ENCODE measurements around the gene NGB.

NGB gene

DNA sequence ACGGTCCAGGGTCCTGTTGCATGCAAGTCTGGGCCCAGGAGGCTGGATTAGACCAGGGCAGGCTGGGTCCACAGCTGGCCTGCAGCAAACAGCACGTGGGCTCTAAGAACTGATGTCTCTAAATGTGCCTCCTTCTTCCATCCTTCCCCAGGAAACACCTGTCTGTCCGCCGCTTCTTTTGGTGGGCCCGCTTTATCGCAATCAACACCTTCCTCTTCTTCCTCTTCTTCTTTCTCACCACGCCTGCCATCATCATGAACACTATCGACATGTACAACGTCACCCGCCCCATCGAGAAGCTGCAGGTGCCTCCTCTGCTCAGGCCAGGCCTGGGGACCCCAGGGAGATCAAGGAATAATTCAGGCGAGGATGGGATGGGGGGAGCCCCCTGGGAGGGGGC is 28.3 kb downstream of the NGB start:
- no peak for DNase-seq

GRCh38 chr14:77241955-77242354 is 29.1 kb downstream of the NGB start:
- Histone ChIP-seq H3K27me3 (replicated peaks; ENCODE audit: control insufficient read depth, insufficient read depth, low read length, poor library complexity, severe bottlenecking) (no peaks in the 10 kb centered on the region), H3K27ac (ENCODE audit: insufficient read depth, low read length, poor library complexity, severe bottlenecking) (no peak overlapping the region), H3K36me3 (ENCODE audit: control insufficient read depth, insufficient read depth, low read length) (no peaks in the 10 kb centered on the region), H3K4me3 (ENCODE audit: insufficient read depth, low read depth, low read length, poor library complexity, severe bottlenecking) (no peak overlapping the region), H3K4me1 (ENCODE audit: control insufficient read depth, insufficient read depth, low read length, poor library complexity, severe bottlenecking) (no peaks in the 10 kb centered on the region), H3K9me3 (ENCODE audit: control insufficient read depth, low read length) (no peaks in the 10 kb centered on the region)
- DNase-seq, result no peak

More for the DNA sequence above, 28.3 kb downstream of the NGB start:
- Histone ChIP-seq H3K4me1 (ENCODE audit: control insufficient read depth, insufficient read depth, low read length, poor library complexity, severe bottlenecking) (no peaks in the 10 kb centered on the region), H3K36me3 (ENCODE audit: control insufficient read depth, insufficient read depth, low read length) (no peaks in the 10 kb centered on the region), H3K27me3 (replicated peaks; ENCODE audit: control insufficient read depth, insufficient read depth, low read length, poor library complexity, severe bottlenecking) (no peaks in the 10 kb centered on the region), H3K9me3 (ENCODE audit: control insufficient read depth, low read length) (no peaks in the 10 kb centered on the region), H3K27ac (ENCODE audit: insufficient read depth, low read length, poor library complexity, severe bottlenecking) (no peak overlapping the region), H3K4me3 (ENCODE audit: insufficient read depth, low read depth, low read length, poor library complexity, severe bottlenecking) (no peak overlapping the region)

DNA sequence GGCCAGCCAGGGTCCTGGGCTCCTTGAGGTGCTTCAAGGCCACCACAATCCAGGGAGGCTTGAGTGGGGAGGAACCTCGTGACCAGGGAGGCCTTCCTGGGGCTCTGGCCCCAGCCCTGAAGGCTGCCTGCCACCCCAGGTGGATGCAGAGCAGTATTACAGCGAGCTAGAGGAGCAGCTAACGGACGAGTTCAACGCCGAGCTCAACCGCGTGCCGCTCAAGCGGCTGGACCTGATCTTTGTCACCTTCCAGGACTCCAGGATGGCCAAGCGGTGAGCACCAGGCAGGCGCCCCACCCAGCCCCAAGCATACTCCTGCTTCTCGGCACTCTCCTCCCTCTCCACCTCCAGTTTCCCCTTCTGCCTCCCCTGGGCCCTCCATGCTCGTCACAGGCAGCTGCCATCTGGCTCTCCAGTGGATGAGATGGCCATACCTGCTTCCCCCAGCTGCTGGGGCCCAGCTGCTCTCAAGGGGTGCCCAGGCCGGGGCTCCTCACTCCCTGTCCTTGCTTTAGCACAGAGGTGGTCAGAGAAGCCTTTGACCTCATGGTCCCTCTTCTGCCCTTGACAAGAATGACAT is 30.6 kb downstream of the NGB start:
- no peak for DNase-seq
- H3K27ac ChIP-seq (ENCODE audit: insufficient read depth, low read length, poor library complexity, severe bottlenecking), result no peak overlapping the region
- no peaks in the 10 kb centered on the region for H3K9me3 ChIP-seq (ENCODE audit: control insufficient read depth, low read length)
- H3K4me1 ChIP-seq (ENCODE audit: control insufficient read depth, insufficient read depth, low read length, poor library complexity, severe bottlenecking), result no peaks in the 10 kb centered on the region
- no peak overlapping the region for H3K4me3 ChIP-seq (ENCODE audit: insufficient read depth, low read depth, low read length, poor library complexity, severe bottlenecking)
- no peaks in the 10 kb centered on the region for H3K36me3 ChIP-seq (ENCODE audit: control insufficient read depth, insufficient read depth, low read length)
- no peaks in the 10 kb centered on the region for H3K27me3 ChIP-seq (replicated peaks; ENCODE audit: control insufficient read depth, insufficient read depth, low read length, poor library complexity, severe bottlenecking)

DNA sequence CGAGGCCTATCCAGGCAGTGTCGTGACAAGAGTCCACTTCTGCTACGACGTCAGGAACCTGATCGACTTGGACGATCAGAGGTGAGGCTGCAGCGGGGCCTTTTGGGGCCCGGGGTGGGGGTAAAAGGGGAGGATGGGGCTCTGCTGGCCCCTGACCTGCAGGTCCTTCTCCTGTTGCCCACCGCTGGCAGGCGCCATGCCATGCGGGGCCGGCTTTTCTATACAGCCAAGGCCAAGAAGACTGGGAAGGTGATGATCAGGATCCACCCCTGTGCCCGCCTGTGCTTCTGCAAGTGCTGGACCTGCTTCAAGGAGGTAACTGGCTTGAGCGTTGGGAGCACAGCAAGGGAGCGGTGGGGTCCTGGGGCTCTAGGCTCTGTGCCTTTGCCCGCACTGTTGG is 31.6 kb downstream of the NGB start:
- H3K27me3 ChIP-seq (replicated peaks; ENCODE audit: control insufficient read depth, insufficient read depth, low read length, poor library complexity, severe bottlenecking), result no peaks in the 10 kb centered on the region

GRCh38 chr14:77238996-77239395 is 32.0 kb downstream of the NGB start:
- Histone ChIP-seq H3K4me3 (ENCODE audit: insufficient read depth, low read depth, low read length, poor library complexity, severe bottlenecking) (no peak overlapping the region), H3K9me3 (ENCODE audit: control insufficient read depth, low read length) (no peaks in the 10 kb centered on the region), H3K27me3 (replicated peaks; ENCODE audit: control insufficient read depth, insufficient read depth, low read length, poor library complexity, severe bottlenecking) (no peaks in the 10 kb centered on the region), H3K27ac (ENCODE audit: insufficient read depth, low read length, poor library complexity, severe bottlenecking) (no peak overlapping the region), H3K36me3 (ENCODE audit: control insufficient read depth, insufficient read depth, low read length) (no peaks in the 10 kb centered on the region), H3K4me1 (ENCODE audit: control insufficient read depth, insufficient read depth, low read length, poor library complexity, severe bottlenecking) (no peaks in the 10 kb centered on the region)
- no peak for DNase-seq

More for the DNA sequence above, 31.6 kb downstream of the NGB start:
- no peak overlapping the region for H3K4me3 ChIP-seq (ENCODE audit: insufficient read depth, low read depth, low read length, poor library complexity, severe bottlenecking)
- H3K9me3 ChIP-seq (ENCODE audit: control insufficient read depth, low read length), result no peaks in the 10 kb centered on the region
- no peaks in the 10 kb centered on the region for H3K36me3 ChIP-seq (ENCODE audit: control insufficient read depth, insufficient read depth, low read length)
- no peaks in the 10 kb centered on the region for H3K4me1 ChIP-seq (ENCODE audit: control insufficient read depth, insufficient read depth, low read length, poor library complexity, severe bottlenecking)
- H3K27ac ChIP-seq (ENCODE audit: insufficient read depth, low read length, poor library complexity, severe bottlenecking), result no peak overlapping the region
- no peak for DNase-seq

DNA sequence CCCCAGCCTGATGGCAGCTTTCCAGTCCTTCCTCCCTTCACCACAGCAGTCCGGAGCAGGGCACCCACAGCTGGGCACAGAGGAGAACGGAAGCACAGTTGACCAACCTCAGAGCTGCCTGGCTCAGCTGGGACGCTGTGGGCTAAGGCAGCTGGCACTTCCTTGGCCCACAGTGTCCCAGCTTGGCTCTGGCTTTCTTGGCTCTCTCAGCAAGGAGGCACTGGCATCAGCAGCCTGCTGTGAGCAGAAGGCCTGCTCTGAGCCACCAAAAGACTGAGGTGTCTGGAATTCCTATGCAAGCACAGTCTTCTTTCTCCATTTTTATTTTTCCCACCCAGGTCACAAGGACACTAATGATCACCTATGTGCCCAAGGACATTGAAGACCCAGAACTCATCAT is 32.6 kb downstream of the NGB start:
- Histone ChIP-seq H3K4me1 (ENCODE audit: control insufficient read depth, insufficient read depth, low read length, poor library complexity, severe bottlenecking) (no peaks in the 10 kb centered on the region), H3K27ac (ENCODE audit: insufficient read depth, low read length, poor library complexity, severe bottlenecking) (no peak overlapping the region), H3K36me3 (ENCODE audit: control insufficient read depth, insufficient read depth, low read length) (no peaks in the 10 kb centered on the region), H3K4me3 (ENCODE audit: insufficient read depth, low read depth, low read length, poor library complexity, severe bottlenecking) (no peak overlapping the region), H3K27me3 (replicated peaks; ENCODE audit: control insufficient read depth, insufficient read depth, low read length, poor library complexity, severe bottlenecking) (no peaks in the 10 kb centered on the region), H3K9me3 (ENCODE audit: control insufficient read depth, low read length) (no peaks in the 10 kb centered on the region)
- DNase-seq, result no peak

DNA sequence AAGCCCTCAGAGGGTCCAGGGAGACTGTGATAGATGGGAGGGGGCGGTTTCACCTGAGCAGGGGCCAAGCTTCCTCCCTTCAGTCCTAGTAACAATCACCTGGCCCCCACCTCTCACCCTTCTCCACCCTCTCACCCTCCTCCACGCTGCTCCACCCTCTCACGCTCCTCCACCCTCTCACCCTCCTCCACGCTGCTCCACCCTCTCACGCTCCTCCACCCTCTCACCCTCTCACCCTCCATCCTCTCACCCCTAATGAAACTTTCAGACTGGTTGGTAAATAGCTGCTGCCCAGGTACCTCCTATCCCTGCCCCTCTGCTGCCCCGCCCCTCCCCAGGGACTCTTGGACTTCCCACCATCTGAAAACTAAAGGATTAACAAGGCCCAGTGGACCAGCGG is 34.2 kb downstream of the NGB start:
- H3K4me3 ChIP-seq (ENCODE audit: insufficient read depth, low read depth, low read length, poor library complexity, severe bottlenecking), result no peak overlapping the region
- H3K4me1 ChIP-seq (ENCODE audit: control insufficient read depth, insufficient read depth, low read length, poor library complexity, severe bottlenecking), result no peaks in the 10 kb centered on the region
- H3K27ac ChIP-seq (ENCODE audit: insufficient read depth, low read length, poor library complexity, severe bottlenecking), result no peak overlapping the region
- no peaks in the 10 kb centered on the region for H3K27me3 ChIP-seq (replicated peaks; ENCODE audit: control insufficient read depth, insufficient read depth, low read length, poor library complexity, severe bottlenecking)
- no peaks in the 10 kb centered on the region for H3K36me3 ChIP-seq (ENCODE audit: control insufficient read depth, insufficient read depth, low read length)
- DNase-seq, result no peak
- no peaks in the 10 kb centered on the region for H3K9me3 ChIP-seq (ENCODE audit: control insufficient read depth, low read length)

DNA sequence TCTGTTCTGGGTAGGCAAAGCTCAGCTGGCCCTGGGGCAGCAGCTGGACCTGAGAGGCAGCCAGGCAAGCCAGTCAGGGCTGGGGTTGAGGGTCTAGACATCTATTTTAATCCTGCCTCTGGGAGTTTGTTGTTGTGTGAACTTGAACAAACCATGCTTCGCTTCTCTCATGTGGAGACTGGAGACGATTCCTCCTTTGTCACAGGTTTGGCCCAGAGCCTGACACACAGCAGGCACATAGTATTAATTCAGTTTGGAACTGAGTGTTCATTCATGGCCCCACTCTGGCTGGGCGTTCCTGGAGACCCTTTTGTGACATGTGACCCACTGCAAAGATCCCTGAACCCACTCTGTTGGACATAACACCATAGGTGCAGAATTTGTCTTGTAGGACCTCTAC is 39.3 kb downstream of the NGB start:
- no peak overlapping the region for H3K27ac ChIP-seq (ENCODE audit: insufficient read depth, low read length, poor library complexity, severe bottlenecking)
- no peak overlapping the region for H3K4me3 ChIP-seq (ENCODE audit: insufficient read depth, low read depth, low read length, poor library complexity, severe bottlenecking)
- no peaks in the 10 kb centered on the region for H3K4me1 ChIP-seq (ENCODE audit: control insufficient read depth, insufficient read depth, low read length, poor library complexity, severe bottlenecking)
- no peaks in the 10 kb centered on the region for H3K9me3 ChIP-seq (ENCODE audit: control insufficient read depth, low read length)
- no peaks in the 10 kb centered on the region for H3K27me3 ChIP-seq (replicated peaks; ENCODE audit: control insufficient read depth, insufficient read depth, low read length, poor library complexity, severe bottlenecking)
- DNase-seq, result no peak
- H3K36me3 ChIP-seq (ENCODE audit: control insufficient read depth, insufficient read depth, low read length), result no peaks in the 10 kb centered on the region

GRCh38 chr14:77230914-77231313 is 40.1 kb downstream of the NGB start:
- Histone ChIP-seq H3K27me3 (replicated peaks; ENCODE audit: control insufficient read depth, insufficient read depth, low read length, poor library complexity, severe bottlenecking) (no peaks in the 10 kb centered on the region), H3K9me3 (ENCODE audit: control insufficient read depth, low read length) (no peaks in the 10 kb centered on the region), H3K4me3 (ENCODE audit: insufficient read depth, low read depth, low read length, poor library complexity, severe bottlenecking) (no peak overlapping the region), H3K4me1 (ENCODE audit: control insufficient read depth, insufficient read depth, low read length, poor library complexity, severe bottlenecking) (no peaks in the 10 kb centered on the region), H3K27ac (ENCODE audit: insufficient read depth, low read length, poor library complexity, severe bottlenecking) (no peak overlapping the region), H3K36me3 (ENCODE audit: control insufficient read depth, insufficient read depth, low read length) (no peaks in the 10 kb centered on the region)
- DNase-seq, result no peak

DNA sequence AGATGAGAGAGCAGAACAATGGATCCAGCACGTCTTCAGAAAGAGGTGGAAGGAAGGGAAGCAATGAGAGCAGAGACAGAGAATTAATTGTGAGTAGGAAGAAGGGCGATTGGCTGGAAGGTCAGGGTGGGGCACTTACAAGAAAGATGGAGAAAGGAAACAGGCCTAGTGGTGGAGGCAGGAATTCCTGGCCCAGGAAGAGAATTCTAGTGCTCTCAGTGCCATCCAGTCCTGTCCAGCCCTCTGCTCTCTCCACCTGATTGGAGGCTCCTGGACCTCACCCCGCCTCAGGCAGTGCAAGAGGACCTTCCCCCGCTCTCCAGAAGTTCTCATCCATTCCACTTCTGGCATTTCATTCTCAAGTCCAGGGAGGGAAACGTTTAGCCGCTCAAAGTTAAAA is 43.0 kb downstream of the NGB start:
- Histone ChIP-seq H3K9me3 (ENCODE audit: control insufficient read depth, low read length) (no peaks in the 10 kb centered on the region), H3K4me1 (ENCODE audit: control insufficient read depth, insufficient read depth, low read length, poor library complexity, severe bottlenecking) (no peaks in the 10 kb centered on the region), H3K4me3 (ENCODE audit: insufficient read depth, low read depth, low read length, poor library complexity, severe bottlenecking) (no peak overlapping the region), H3K27ac (ENCODE audit: insufficient read depth, low read length, poor library complexity, severe bottlenecking) (no peak overlapping the region), H3K27me3 (replicated peaks; ENCODE audit: control insufficient read depth, insufficient read depth, low read length, poor library complexity, severe bottlenecking) (no peaks in the 10 kb centered on the region), H3K36me3 (ENCODE audit: control insufficient read depth, insufficient read depth, low read length) (no peaks in the 10 kb centered on the region)
- DNase-seq, result no peak
